Activated T-helper 17 cell treated with anti-CD3 and anti-CD28 coated beads, Interleukin-2, amount 50 U/mL, for 72 hours (primary cell): ENCODE measurements around the gene SLC13A3. TPM values are rescaled to one million over a fixed set of nuclear protein-coding genes. Genes with fewer than 3 reads are reported as not detected.

ENCODE experiments used
- ATAC-seq: fragments of 150-1000 bp; cut with Tn5 transposase; replicated peaks from 2 replicates; pipeline ENCODE4 v1.10.0; 2021; ENCODE audit warnings: mild to moderate bottlenecking, moderate library complexity
- H3K27ac Mint-ChIP-seq: one replicate; pipeline ENCODE4 v1.8.0; 2022; ENCODE audit warnings: mixed read lengths
- H3K27me3 Mint-ChIP-seq: one replicate; pipeline ENCODE4 v1.8.0; 2022; ENCODE audit warnings: mixed read lengths
- H3K36me3 Mint-ChIP-seq: one replicate; pipeline ENCODE4 v1.8.0; 2022; ENCODE audit warnings: low read depth, mild to moderate bottlenecking, mixed read lengths
- H3K4me1 Mint-ChIP-seq: one replicate; pipeline ENCODE4 v1.8.0; 2022; ENCODE audit warnings: mixed read lengths
- H3K4me3 Mint-ChIP-seq: one replicate; pipeline ENCODE4 v1.8.0; 2022; ENCODE audit warnings: mild to moderate bottlenecking, mixed read lengths
- H3K9me3 Mint-ChIP-seq: one replicate; pipeline ENCODE4 v1.8.0; 2022; ENCODE audit warnings: mixed read lengths
- total RNA-seq, 2 donors: library from RNA; stranded (reverse); gene quantifications; one replicate each; pipeline ENCODE4 v1.2.3, GENCODE V29; 2022

The SLC13A3 gene
- total RNA-seq, 2 donors from 2014 or later: not detected

GRCh38 chr20:46552460-46553420, 98.5 kb downstream of the SLC13A3 start:
- Mint-ChIP-seq H3K4me3 (peak overlapping the region; percentile 66), H3K9me3 (no peaks in the 10 kb centered on the region), H3K27ac (peak overlapping the region; percentile 88), H3K4me1 (peaks cover 19% of the 10 kb centered on the region), H3K36me3 (no peaks in the 10 kb centered on the region), H3K27me3 (no peaks in the 10 kb centered on the region)
- ATAC-seq: peak; percentile 89

GRCh38 chr20:46551522-46552381, 99.5 kb downstream of the SLC13A3 start:
- H3K4me1 Mint-ChIP-seq: peaks cover 13% of the 10 kb centered on the region
- peak overlapping the region; percentile 88 for H3K27ac Mint-ChIP-seq
- ATAC-seq: no peak
- H3K36me3 Mint-ChIP-seq: no peaks in the 10 kb centered on the region
- peak overlapping the region; percentile 66 for H3K4me3 Mint-ChIP-seq
- no peaks in the 10 kb centered on the region for H3K27me3 Mint-ChIP-seq
- H3K9me3 Mint-ChIP-seq: no peaks in the 10 kb centered on the region

GRCh38 chr20:46550461-46550860, 100.8 kb downstream of the SLC13A3 start, which contains the start of gene OCSTAMP:
Gene OCSTAMP (minus strand): TSS chr20:46550654. CDS start chr20:46550560, 94 bp downstream.
- H3K27me3 Mint-ChIP-seq: no peaks in the 10 kb centered on the region
- no peaks in the 10 kb centered on the region for H3K9me3 Mint-ChIP-seq
- H3K4me3 Mint-ChIP-seq: no peak within 1 kb of the TSS
- no peak for ATAC-seq
- H3K27ac Mint-ChIP-seq: peak within 1 kb of the TSS; percentile 34
- no peaks in the 10 kb centered on the region for H3K36me3 Mint-ChIP-seq
- peaks cover 15% of the 10 kb centered on the region for H3K4me1 Mint-ChIP-seq

DNA sequence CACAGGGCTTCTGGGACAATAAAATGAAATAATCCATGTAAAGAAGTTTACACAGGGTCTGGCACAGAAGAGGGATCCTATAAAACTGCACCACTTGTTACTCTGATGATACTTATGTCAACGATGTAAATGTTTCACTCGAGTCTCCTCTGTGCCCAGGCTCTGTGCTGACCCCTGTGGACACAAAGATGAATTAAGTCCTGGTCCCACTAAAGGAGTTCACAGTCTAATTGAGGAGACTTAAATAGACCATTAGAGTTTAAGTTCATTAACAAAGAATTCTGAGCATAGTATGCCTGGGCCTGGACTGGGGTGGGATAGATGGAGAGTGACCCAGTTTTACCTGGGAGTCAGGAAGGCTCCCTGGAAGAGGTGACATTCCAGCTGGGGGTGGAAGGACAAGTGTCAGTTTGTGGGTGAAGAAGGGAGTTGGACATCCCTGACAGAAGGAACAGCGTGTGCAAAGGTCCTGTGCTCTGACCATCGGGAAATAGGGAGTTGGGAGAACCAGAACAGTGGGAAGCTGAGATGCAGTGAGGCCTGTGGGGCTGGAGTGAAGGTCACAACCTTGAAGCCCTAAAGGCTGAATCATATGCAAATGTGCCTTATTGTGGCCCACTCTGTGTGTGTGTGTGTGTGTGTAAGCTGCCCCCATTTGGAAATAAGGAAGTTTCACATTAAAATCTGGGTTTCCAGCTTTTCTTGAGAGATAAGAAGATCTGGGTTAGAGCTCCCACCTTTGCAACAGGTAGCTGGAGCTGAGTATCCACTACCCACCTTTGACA, 101.9 kb downstream of the SLC13A3 start:
- H3K36me3 Mint-ChIP-seq: no peaks in the 10 kb centered on the region
- H3K4me3 Mint-ChIP-seq: no peak overlapping the region
- H3K27ac Mint-ChIP-seq: no peak overlapping the region
- H3K4me1 Mint-ChIP-seq: peaks cover 20% of the 10 kb centered on the region
- no peak for ATAC-seq
- H3K9me3 Mint-ChIP-seq: no peaks in the 10 kb centered on the region
- no peaks in the 10 kb centered on the region for H3K27me3 Mint-ChIP-seq

- H3K4me3 Mint-ChIP-seq: no peak overlapping the region
- no peaks in the 10 kb centered on the region for H3K36me3 Mint-ChIP-seq
- no peak for ATAC-seq
- H3K27ac Mint-ChIP-seq: no peak overlapping the region
- no peaks in the 10 kb centered on the region for H3K27me3 Mint-ChIP-seq
- H3K9me3 Mint-ChIP-seq: no peaks in the 10 kb centered on the region
- H3K4me1 Mint-ChIP-seq: peaks cover 20% of the 10 kb centered on the region
Measured at GRCh38 chr20:46548688-46549087, 102.6 kb downstream of the SLC13A3 start.

GRCh38 chr20:46547995-46548394, 103.3 kb downstream of the SLC13A3 start:
- peaks cover 2% of the 10 kb centered on the region for H3K27me3 Mint-ChIP-seq

DNA sequence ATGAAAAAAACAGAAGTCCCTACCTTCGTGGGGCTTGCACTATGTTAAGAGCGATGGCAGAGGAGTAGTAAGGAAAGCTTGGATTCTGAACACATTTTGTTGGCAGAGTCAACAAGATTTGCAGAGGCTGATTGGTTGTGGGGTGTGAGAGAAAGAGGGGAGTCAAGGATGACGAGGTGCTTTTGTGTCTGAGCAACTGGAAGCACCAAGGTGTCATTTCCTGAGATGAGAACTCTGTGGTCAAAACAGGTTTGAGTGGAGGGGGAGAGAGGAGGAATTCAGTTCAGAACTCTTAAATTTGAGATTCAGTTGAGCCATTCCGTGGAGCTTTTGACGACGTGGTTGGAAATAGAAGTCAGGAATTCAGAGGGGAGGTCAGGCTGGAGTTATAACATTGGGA, 104.3 kb downstream of the SLC13A3 start:
- ATAC-seq: peak; percentile 40
- Mint-ChIP-seq H3K4me1 (peaks cover 7% of the 10 kb centered on the region), H3K36me3 (no peaks in the 10 kb centered on the region), H3K27ac (no peak overlapping the region), H3K27me3 (peaks cover 4% of the 10 kb centered on the region), H3K9me3 (no peaks in the 10 kb centered on the region), H3K4me3 (no peak overlapping the region)

More at GRCh38 chr20:46547995-46548394, 103.3 kb downstream of the SLC13A3 start:
- ATAC-seq: no peak
- H3K36me3 Mint-ChIP-seq: no peaks in the 10 kb centered on the region
- H3K4me1 Mint-ChIP-seq: peaks cover 16% of the 10 kb centered on the region
- H3K9me3 Mint-ChIP-seq: no peaks in the 10 kb centered on the region
- H3K4me3 Mint-ChIP-seq: no peak overlapping the region
- no peak overlapping the region for H3K27ac Mint-ChIP-seq

- Mint-ChIP-seq H3K36me3 (no peaks in the 10 kb centered on the region), H3K27ac (no peak overlapping the region), H3K9me3 (no peaks in the 10 kb centered on the region), H3K4me1 (peaks cover 7% of the 10 kb centered on the region), H3K4me3 (no peak overlapping the region), H3K27me3 (peaks cover 4% of the 10 kb centered on the region)
- ATAC-seq: no peak
Measured at GRCh38 chr20:46546298-46546697, 105.0 kb downstream of the SLC13A3 start.

GRCh38 chr20:46545827-46546138, 105.5 kb downstream of the SLC13A3 start:
- H3K4me1 Mint-ChIP-seq: peaks cover 7% of the 10 kb centered on the region
- H3K27ac Mint-ChIP-seq: no peak overlapping the region
- no peak for ATAC-seq
- H3K4me3 Mint-ChIP-seq: no peak overlapping the region
- no peaks in the 10 kb centered on the region for H3K36me3 Mint-ChIP-seq
- H3K27me3 Mint-ChIP-seq: peaks cover 4% of the 10 kb centered on the region
- H3K9me3 Mint-ChIP-seq: no peaks in the 10 kb centered on the region

DNA sequence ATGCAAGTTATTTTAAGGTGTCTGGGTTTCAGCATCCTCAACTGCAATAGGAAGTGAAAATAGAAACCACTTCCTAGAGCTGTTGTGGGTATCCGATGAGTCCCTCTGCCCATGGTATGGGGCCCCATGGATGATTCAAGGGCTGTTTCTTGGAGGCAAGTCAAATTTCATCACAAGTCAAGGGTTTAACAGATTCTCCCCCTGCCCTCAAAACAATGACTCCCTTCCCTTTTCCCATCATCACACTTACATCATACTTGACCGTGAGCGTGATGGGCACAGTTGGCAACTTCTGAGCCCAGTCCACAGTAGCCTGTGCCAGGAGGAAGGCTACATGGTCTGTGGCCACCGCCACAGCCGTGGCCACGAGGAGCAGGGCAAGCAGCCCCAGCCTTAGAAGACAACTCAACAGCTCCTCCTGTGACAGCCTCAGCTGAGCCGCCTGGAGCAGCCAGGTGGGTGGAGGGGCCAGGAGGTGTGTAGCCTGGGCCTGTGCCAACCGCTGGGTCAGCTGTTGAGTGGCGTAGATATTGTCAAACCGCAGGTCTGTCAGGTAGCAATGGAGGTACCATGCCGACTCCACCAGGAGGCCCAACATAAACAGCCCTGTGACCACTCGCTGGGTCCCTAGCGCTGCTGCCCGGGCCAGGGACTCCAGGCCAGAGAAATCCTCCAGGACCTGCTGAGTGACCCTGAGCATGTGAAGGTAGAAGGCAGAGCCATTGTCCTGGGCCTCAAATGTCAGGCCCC, 106.0 kb downstream of the SLC13A3 start:
- H3K27ac Mint-ChIP-seq: peak overlapping the region; percentile 93
- H3K4me1 Mint-ChIP-seq: peaks cover 7% of the 10 kb centered on the region
- no peaks in the 10 kb centered on the region for H3K9me3 Mint-ChIP-seq
- H3K27me3 Mint-ChIP-seq: peaks cover 4% of the 10 kb centered on the region
- no peak overlapping the region for H3K4me3 Mint-ChIP-seq
- no peaks in the 10 kb centered on the region for H3K36me3 Mint-ChIP-seq
- ATAC-seq: peak; percentile 91

DNA sequence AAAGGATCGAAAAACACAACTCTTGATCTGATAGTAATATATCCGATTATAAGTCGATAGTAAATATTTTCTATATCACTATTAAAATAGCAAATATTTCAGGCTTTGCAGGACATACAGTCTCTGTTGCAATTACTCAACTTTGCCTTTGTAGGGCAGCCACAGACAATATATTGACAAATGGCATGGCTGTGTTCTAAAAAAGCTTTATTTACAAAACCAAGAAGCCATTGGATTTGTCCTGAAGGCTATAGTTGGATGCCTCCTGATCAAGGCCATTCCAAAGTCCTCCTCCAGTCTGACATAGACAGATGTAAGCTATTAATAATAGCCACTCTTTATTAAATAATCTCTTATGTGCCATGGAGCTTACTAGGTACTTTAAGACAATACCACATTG, 106.7 kb downstream of the SLC13A3 start:
- Mint-ChIP-seq H3K27ac (no peak overlapping the region), H3K27me3 (peaks cover 4% of the 10 kb centered on the region), H3K4me1 (peaks cover 7% of the 10 kb centered on the region), H3K36me3 (no peaks in the 10 kb centered on the region), H3K4me3 (no peak overlapping the region), H3K9me3 (no peaks in the 10 kb centered on the region)
- ATAC-seq: no peak

DNA sequence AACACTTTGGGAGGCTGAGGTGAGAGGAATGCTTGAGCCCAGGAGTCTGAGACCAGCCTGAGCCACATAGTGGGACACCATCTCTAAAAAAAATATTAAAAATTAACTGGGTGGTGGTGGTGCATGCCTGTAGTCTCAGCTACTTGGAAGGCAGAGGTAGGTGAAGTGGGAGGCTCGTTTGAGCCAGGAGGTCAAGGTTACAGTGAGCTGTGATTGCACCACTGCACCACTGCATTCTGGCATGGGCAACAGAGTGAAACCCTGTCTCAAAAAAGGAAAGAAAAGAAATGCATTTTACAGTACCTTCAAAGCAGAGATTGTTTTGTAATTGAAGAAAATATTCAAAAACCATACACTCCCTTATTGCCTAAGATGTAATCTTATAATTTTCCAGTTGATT, 107.3 kb downstream of the SLC13A3 start:
- no peaks in the 10 kb centered on the region for H3K36me3 Mint-ChIP-seq
- H3K4me3 Mint-ChIP-seq: no peak overlapping the region
- H3K27me3 Mint-ChIP-seq: peaks cover 4% of the 10 kb centered on the region
- no peak overlapping the region for H3K27ac Mint-ChIP-seq
- no peaks in the 10 kb centered on the region for H3K9me3 Mint-ChIP-seq
- ATAC-seq: no peak
- peaks cover 7% of the 10 kb centered on the region for H3K4me1 Mint-ChIP-seq

DNA sequence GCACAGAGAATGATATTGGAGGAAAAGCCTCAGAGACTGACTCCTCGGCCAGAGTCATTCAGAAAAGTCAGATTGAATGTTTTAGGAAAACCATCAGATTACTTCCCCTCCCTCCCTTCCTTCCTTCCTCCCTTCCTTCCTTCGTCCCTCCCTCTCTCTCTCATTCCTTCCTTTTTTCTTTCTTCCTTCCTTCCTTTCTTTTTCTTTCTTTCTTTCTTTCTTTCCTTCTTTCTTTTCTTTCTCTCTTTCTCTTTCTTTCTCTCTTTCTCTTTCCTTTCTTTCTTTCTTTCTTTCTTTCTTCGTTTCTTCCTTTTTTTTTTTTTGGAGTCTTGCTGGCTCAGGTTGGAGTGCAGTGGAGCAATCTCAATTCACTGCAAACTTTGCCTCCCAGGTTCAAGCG, 108.2 kb downstream of the SLC13A3 start:
- Mint-ChIP-seq H3K36me3 (no peaks in the 10 kb centered on the region), H3K4me1 (peaks cover 7% of the 10 kb centered on the region), H3K27me3 (peaks cover 8% of the 10 kb centered on the region), H3K27ac (no peak overlapping the region), H3K4me3 (no peak overlapping the region), H3K9me3 (no peaks in the 10 kb centered on the region)
- no peak for ATAC-seq
